ENCODE results near the gene LGI4.

LGI4 gene

DNA sequence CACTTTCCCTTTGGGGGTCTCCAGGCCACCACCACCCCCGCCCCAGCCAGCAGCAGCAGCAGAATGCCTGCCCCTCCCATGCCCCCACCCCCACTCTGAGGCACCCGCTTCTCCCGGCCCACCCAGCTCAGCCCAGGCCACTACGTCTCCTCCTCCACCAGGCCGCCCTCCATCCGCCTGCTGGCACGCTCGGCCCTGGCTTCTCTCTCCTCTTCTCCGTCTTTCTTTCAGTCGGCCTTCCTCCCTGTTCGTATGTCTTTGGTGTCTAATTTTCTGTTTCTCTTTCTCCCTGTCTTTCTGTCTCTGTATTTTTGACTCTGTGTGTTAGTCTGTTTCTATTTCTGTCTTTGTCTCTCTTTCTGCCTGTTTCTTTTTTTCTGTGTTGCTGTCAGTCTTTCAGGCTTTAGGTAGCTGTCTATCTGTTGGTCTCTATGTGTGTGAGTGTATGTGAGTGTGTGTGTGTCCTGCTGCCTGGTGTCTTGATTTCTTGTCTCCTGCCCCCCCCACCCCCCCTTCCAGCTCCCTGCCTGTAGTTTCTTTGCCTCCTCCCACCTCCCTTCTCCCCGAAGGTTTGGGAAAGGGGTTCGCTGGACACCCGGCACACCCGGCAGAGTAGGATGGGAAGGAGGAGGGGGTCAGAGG is at the start of gene LGI4:
TSS of gene LGI4 (minus strand) at position 459 of the 642 bp plus-strand sequence. CDS start at position 80, 379 bp downstream.
- DNase-seq: no peak

DNA sequence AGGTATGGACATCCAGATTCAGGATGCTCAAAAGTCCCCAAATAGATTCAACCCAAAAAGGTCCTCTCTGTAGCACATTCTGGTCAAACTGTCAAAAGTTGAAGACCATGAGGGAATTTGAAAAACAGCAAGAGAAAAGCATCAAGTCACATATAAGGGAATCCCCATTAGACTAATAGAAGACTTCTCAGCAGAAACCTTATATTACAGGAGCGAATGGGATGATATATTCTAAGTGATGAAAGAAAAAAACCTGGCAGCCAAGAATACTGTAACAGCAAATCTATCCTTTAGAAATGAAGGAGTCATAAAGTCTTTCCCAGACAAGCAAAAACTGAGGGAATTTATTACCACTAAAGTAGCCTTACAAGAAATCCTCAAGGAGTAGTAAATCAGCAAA is 49.4 kb upstream of the LGI4 start:
- DNase-seq: no peak

DNA sequence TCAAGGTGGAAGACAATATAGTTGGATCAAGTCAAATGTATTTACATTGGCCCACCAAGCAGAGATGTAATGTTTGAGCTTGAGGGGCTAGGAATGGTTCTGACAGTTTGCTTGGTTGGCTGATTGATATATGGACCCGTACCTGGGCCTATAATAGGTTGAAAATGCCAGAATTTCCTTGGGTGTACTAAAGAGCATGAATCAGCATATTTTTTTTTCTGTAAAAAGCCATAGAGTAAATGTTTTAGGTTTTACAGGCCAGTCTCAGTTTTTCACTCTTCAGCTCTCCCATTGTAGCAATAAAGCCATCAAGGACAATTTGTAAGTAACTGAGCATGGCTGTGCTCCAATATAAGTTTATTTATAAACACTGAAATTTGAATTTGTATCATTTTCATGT is 46.5 kb upstream of the LGI4 start:
- no peak for DNase-seq

DNA sequence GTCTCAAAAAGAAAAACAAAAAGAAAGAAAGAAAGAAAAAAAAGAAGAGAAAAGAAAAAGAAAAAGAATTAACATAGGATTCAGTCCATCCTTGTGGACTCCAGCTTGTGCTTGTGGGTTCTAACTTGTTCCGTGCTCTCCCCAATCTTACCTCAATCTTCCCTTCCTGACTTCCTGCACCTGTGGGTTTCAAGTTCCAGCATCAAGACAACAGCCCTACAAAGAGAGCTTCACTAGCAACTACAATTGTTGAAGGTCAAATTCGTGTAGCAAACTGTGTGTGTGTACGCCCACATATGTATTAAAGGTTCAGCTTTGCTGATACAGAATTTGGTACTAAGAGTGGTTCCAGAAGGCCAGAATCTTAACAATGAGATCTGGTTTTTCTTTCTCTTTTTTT is 45.0 kb upstream of the LGI4 start:
- no peak for DNase-seq

DNA sequence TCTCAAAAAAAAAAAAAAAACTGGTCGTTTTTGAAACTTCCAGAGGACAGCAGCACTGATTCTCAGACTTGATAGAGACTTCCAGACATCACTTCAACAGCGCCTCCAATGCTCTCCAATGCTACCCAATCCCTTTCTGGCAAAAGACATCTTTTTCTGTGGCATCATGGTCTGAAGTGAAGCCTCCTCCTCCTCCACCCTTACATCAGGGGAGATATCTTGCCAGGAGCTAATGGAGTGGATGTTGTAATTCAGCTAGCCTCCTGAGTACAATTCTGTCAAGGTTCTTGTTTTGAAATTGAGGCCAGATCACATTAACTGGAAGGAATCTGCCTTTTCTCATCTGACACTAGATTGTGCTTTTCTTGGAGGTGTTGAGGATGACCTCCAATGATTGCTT is 43.8 kb upstream of the LGI4 start:
- no peak for DNase-seq

DNA sequence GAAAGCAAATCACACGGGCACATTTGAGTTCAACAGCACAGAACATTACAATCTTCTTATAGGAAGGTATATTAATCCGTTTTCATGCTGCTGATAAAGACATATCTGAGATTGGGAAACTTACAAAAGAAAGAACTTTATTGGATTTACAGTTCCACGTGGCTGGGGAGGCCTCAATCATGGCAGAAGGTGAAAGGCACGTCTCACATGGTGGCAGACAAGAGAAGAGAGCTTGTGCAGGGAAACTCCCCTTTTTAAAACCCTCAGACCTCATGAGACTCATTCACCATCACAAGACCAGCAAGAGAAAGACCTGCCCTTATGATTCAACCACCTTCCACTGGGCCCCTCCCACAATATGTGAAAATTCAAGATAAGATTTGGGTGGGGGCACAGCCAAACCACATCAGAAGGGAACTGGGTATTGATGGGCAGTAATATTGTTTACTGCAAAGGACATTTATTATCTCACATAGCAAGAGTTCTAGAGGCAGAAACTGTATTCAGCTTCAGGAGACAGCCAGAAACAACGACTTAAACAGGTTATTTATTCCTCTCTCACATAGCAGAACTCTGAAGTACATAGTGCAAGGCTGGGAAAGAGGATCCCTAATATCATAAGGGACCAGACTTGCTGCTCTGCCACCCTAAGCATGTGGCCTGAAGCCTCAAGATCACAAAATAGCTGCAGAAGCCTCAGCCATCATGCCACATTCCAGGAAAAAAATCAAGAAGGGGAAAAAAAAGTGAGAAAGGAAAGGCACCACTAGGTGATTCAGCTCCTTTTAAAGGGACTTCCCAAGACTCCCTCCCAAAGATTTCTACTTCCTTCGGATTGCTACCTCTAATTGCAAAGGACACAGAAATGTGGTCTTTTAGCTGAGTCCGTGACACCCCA is 42.8 kb upstream of the LGI4 start:
- DNase-seq: no peak

DNA sequence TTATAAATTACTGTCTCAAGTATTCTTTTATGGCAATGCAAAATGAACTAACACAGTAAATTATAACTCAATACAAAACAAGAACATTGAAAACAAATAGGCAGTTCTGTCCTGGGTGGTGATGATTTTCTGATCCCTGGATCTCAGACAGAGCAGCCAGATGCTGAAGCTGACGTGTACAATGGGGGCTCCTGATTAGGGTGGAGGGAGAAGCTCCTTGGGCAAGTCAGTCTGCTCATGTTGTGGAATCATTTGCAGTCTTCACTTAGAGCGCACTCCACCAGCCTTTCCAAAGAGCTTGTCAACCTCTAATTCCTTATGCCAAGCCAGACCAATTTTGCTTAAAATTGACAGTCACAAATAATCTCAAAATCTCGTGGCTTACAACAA is 41.3 kb upstream of the LGI4 start:
- no peak for DNase-seq

DNA sequence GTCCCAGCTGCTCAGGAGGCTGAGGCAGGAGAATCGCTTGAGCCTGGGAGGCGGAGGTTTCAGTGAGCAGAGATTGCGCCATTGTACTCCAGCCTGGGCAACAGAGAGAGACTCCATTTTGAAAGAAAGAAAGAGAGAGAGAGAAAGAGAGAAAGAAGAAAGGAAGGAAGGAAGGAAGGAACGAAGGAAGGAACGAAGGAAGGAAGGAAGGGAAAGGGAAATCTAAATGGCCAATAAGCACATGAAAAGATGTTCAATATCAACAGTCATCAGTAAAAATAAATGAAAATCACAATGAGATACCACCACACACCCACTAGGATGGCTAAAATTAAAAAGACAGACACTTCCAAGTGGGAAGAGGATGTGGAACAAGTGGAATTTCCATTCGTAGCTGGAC is 39.4 kb upstream of the LGI4 start:
- no peak for DNase-seq

DNA sequence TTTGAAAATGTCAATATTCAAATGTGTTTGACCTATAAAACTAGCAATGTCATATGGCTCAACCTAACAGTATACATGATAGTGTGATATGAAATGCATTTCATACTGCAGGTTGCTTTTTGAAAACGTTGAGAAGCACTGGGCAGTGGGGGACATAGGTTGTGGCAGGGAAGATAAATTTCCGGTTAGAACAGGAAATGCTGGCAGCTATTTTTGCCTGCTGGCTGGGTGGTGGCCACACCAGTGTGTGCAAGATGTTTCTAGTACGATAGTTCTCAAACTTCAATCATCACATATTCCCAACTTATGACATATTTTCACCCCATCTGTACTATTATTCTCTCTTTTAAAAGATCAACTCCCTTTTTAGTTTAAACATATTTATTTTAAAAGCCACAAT is 36.9 kb upstream of the LGI4 start:
- DNase-seq: no peak

DNA sequence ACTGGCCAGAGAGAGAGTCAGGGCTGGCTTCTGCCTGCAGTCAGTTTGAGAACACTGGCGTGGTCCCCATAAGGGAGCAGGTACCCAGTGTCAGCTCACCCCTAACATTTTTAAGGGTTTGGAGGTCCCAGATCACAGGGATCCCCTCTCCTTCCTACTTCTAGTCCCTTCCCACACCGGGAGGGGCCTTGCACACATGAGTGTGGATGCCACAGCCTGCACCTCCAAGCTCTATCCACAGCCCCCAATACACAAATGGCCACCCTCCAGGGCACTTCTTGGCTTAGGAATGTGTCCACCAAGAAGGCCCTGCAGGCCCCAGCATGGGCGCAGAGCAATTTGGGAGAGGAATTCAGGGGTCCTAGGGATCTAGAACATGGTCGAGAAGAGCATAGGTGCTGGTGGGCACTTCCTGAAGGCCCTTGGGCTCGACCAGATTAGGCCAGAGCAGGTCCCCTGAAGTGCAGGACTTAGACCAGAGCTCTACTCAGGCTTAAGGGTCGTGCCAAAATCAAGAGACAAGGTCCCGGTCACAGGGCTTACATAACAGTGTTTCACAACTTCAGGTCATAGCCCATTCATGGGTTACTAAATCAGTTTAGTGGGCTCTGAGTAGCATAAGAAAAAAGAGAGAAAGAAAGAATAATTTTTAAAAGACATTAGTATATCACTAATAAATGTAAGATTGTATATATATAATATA is 35.7 kb upstream of the LGI4 start:
- no peak for DNase-seq

DNA sequence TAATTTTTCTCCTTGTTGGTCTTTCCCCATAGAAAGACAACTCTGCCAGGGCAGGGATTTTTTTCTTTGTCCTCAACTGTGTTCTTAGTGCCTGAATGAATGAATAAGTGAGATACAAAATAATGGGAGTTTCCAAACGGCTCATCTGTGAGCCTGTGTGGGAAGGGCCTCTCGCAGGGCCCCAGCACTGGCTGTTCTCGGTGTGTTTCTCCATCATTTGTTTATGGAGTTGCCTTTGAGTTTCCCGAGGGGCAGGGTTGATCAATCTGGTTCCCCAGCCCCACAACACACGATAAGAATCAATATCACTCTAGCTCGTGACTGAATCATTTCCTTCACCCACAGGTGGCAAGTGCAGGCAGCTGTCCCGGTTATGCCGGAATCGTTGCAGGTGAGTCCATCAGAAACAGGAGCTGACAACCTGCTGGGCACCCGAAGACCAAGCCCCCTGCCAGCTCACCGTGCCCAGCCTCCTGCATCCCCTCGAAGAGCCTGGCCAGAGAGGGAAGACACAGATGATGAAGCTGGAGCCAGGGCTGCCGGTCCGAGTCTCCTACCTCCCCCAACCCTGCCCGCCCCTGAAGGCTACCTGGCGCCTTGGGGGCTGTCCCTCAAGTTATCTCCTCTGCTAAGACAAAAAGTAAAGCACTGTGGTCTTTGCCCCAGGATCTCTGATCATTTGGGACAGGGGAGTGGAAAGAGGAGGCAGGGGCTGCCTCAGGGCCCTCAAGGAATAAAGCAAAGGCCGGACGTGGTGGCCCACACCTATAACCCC is 34.5 kb upstream of the LGI4 start:
- no peak for DNase-seq

DNA sequence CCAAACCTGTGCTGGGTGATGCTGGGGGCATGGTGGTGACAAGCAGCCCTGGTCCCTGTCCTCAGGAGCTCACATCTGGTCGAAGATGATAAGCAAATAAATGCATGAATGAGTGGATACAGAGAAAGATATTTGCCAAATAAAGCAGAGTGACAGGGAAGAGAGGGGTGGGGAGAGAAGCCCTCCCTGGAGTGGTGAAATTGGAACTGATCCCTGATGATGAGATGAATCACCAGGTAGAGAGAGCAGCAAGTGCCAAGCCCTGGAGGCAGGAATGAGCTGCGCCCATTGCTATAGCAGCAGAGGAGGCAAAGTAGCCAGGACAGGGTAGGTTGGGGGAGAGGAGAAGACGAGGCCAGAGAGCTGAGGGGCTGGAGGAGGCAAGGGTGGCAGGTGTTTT is 33.3 kb upstream of the LGI4 start:
- DNase-seq: no peak

DNA sequence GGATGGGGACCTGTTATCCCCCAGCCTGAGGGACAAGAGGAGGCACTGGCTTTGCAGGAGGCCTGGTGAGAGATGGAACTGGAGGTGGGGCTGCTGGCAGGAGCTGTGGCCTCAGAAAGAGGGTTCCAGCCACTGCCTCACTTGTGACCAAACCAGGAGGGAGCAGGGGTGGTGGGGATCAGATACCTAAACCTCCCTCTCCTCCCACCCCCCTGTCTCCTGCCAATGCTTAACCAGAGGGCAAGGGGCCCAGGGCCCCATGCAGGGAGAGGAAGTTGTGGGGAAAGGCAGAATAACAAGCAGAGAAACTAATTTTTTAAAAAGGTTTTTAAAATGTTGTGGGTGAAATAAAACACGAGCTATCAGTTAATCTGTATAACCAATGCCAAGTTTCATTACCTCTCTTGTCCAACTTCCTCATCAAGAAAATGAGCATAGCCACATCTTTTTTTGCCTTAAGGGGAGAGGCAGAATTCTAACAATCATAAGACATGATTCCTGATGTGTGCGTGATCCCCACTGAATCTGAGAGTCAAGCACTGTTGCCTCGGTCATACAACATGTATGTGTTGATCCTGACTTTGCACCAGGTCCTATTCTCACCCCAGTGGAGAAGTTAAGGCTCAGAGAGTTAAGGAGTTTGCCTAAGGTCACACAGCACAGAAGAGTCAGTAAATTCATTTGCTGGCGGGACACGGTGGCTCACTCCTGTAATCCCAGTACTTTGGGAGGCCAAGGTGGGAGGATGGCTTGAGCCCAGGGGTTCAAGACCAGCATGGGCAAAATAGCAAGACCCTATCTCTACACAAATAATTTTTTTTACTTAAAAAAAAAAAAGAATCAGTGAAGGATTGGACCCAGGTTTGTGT is 32.6 kb upstream of the LGI4 start:
- no peak for DNase-seq

DNA sequence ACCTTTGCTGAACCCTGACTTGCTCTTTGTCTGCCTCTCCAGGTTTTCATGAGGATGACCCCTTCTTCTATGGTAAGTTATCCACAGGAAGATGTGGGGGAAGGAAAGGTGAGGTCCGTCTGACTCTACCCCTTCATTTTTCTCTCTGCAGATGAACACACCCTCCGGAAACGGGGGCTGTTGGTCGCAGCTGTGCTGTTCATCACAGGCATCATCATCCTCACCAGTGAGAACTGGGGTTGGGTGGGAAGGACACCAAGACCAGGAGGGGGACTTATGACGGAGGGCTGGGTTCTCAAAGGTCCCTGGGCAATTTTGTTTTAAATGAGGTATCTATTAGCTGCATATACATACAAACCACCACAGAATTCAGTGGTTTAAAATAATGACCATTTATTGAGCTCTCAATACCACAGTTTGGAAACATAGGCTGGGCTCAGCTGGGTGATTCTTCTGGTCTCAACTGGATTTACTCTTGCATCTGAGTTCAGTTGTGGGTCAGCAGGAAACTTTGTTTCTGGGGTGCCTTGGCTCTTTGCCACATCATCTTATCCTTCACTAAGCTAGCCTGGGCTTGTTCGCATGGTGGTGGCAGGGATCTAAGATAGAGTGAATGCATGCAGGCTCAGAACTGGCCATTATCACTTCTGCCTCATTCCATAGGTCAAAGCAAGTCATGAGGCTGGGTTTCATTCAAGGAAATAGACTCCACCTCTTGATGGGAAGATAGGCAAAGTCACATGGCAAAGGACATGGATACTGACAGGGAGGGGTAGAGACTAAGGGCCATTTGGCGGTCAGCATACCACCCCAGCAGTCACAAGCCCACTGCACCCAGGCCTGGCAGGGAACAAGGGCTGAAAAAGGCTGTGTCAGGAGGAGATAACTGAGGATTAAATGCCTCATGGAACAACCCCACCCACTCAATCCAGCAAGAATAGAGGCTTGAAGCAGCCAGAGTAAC is 31.5 kb upstream of the LGI4 start:
- DNase-seq: no peak

DNA sequence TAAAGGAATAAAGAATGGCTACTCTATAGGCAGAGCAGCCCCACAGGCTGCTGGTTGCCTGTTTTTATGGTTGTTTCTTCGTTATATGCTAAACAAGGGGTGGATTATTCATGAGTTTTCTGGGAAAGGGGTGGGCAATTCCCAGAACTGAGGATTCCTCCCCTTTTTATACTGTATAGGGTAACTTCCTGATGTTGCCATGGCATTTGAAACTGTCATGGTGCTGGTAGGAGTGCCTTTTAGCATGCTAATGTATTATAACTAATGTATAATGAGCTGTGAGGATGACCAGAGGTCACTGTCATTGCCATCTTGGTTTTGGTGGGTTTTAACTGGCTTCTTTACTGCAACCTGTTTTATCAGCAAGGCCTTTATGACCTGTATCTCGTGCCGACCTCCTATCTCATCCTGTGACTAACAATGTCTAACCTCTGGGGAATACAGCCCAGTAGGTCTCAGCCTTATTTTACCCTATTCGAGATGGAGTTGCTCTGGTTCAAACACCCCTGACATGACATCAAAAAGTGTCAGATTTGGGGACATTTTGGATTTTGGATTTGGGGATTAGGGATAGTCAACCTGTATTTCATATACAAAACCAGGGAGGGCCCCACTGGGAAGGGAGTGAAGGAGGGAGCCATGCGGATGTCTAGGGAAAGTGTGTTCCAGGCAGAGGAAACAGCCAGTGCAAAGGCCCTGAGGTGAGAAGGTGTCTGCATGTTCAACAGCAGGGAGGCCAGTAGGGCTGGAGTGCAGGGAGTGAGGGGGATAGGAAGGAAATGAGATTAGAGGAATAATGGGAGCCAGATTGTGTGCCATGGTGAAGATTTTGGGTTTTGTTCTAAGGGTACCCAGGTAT is 30.6 kb upstream of the LGI4 start:
- DNase-seq: no peak

DNA sequence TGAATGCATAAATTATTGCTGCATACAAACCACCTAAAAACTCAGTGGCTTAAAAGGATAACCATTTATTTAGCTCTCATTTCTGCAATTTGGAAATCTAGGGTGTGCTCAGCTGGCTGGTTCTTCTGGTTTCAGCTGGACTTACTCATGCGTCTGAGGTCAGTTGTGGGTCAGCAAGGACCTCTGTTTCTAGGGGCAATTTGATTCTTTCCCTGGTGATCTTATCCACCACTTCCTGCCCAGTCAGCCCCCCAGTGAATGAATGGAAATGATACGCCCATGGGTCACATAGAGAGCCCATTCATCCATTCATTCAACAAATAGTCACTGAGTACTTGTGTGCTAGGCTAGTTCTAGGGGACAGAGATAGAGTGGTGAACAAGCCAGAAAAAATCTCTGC is 29.6 kb upstream of the LGI4 start:
- DNase-seq: no peak

DNA sequence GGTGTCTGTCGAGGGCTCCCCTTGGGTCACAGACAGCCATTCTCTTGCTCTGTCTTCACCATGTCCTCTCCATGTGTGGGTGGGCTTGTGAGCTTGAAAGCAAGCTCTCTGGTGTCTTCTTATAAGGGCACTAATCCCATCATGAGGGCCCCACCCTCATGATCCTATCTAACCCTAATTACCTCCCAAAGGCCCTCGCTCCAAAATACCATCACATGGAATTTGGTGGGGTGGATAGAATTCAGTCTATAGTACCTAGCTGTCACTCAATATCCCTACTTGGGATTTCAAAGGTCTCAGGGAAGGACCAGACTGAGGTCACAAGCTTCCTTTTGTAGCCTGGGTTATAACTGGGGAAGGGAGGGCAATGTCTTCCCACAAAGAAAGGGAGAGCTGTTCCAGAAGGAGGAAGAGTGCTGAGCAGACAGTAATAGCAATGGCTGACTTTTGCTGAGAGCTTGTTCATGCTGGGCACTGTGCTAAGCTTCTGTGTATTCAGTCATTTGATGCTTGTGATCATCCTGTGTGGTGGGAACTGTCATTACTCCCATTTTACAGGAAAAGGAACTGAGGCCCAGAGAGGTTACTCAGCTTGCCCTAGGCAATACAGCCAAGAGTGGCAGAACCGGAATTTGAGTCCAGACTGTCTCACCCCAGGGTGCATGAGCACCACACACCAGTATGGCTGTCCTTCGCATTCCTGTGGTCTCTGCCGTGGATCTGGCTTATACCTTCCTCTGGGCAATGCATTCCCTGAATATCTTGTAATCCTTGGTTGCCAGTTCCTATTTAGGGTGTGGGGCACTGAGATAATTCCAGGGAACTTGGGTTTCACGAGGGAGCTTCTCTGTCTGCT is 27.8 kb upstream of the LGI4 start:
- DNase-seq: no peak

DNA sequence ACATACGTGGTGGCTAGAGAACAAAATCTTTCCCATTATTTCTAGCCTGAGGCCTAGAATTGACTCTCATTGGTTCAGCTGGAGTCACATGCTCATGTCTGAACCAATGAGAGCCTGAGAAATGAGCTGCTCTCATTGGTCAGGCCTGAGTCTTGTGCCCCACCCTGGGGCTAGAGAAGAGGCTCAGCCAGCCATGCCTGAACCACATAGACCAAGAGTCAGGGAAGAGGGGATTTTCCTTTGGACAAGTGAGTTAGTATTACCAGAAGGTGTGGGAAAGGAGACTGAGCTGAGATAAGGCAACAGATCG is 26.5 kb upstream of the LGI4 start:
- DNase-seq: no peak
